H1 (cell line): ENCODE results near the gene KLHL21. TPM values are rescaled to one million over a fixed set of nuclear protein-coding genes. Genes with fewer than 3 reads are reported as not detected.

Experiments
- CTCF ChIA-PET: fragments of 300-600 bp; sonication (Branson Sonifier 250); formaldehyde crosslinking; loops from one replicate; lab custom pipeline; 2021; ENCODE audit not compliant: partially characterized antibody; lab: Charles Lee
- POLR2A ChIA-PET: fragments of 300-600 bp; sonication (Branson Sonifier 250); formaldehyde crosslinking; loops from one replicate; lab custom pipeline; 2021; ENCODE audit warnings: inconsistent platforms; ENCODE audit not compliant: partially characterized antibody; lab: Charles Lee
- DNase-seq, 2 experiments: peaks; one replicate each; pipeline versions ENCODE4 v3.0.0 to v3.0.0-alpha.2; 2010 to 2022; ENCODE audit warnings: low spot score in 2 of 2, low read depth in 1 of 2, mixed read lengths in 1 of 2
- FAIRE-seq: peaks from 2 replicates; lab custom pipeline; 2011; peaks lifted over from hg19 to GRCh38; lab: Jason Lieb, UNC
- H2AFZ ChIP-seq: 2 replicates; pipeline ENCODE4 v1.8.1; 2012; ENCODE audit warnings: low read length, inconsistent platforms
- H2AK5ac ChIP-seq: 2 replicates; pipeline ENCODE4 v1.6.1; 2013; ENCODE audit warnings: low read depth, low read length
- H2BK120ac ChIP-seq: replicated peaks from 2 replicates; pipeline ENCODE3; 2013; ENCODE audit warnings: low read depth, low read length, inconsistent platforms
- H2BK12ac ChIP-seq: 2 replicates; pipeline ENCODE4 v1.6.1; 2013; ENCODE audit warnings: low read depth, low read length
- H2BK15ac ChIP-seq: 2 replicates; pipeline ENCODE4 v1.6.1; 2013; ENCODE audit warnings: low read length
- H2BK20ac ChIP-seq: 2 replicates; pipeline ENCODE4 v1.6.1; 2013; ENCODE audit warnings: low read length
- H2BK5ac ChIP-seq: 2 replicates; pipeline ENCODE4 v1.6.1; 2013; ENCODE audit warnings: low read depth, low read length
- H3K14ac ChIP-seq: 2 replicates; pipeline ENCODE4 v1.6.1; 2013; ENCODE audit warnings: inconsistent platforms; ENCODE audit not compliant: insufficient read length
- H3K18ac ChIP-seq: 2 replicates; pipeline ENCODE4 v1.6.1; 2013; ENCODE audit warnings: low read length; ENCODE audit errors: extremely low read depth
- H3K23ac ChIP-seq: 2 replicates; pipeline ENCODE4 v1.6.1; 2013; ENCODE audit warnings: inconsistent platforms; ENCODE audit not compliant: insufficient read length
- H3K23me2 ChIP-seq: 2 replicates; pipeline ENCODE4 v1.6.1; 2013; ENCODE audit warnings: low read depth, low read length
- H3K27ac ChIP-seq: 2 replicates; pipeline ENCODE4 v1.6.1; 2011; ENCODE audit warnings: low read depth, low read length, inconsistent platforms
- H3K27me3 ChIP-seq, 4 experiments: replicated peaks in 1 of 4; 1 replicate in 1 of 4; 2 replicates in 3 of 4; pipeline versions ENCODE4 v1.6.1 to v1.8.1; 2011 to 2013; ENCODE audit warnings: low read length in 3 of 4, mild to moderate bottlenecking in 3 of 4, inconsistent platforms in 2 of 4, mixed read lengths in 2 of 4, moderate library complexity in 1 of 4; ENCODE audit not compliant: control insufficient read depth in 3 of 4, insufficient read depth in 3 of 4; ENCODE audit errors: extremely low read depth in 1 of 4
- H3K36me3 ChIP-seq, 4 experiments: 2 replicates each; pipeline versions ENCODE4 v1.6.1 to v1.8.1; 2011 to 2013; ENCODE audit warnings: mild to moderate bottlenecking in 4 of 4, low read length in 3 of 4, moderate library complexity in 2 of 4, control low read depth in 1 of 4, inconsistent platforms in 1 of 4; ENCODE audit not compliant: insufficient read depth in 4 of 4, control insufficient read depth in 2 of 4
- H3K4ac ChIP-seq: replicated peaks from 2 replicates; pipeline ENCODE3; 2013; ENCODE audit warnings: low read length, low read depth, mixed read lengths, inconsistent platforms; ENCODE audit not compliant: insufficient read length
- H3K4me1 ChIP-seq, 4 experiments: replicated peaks in 1 of 4; 1 replicate in 1 of 4; 2 replicates in 3 of 4; pipeline versions ENCODE4 v1.6.1 to v1.8.1; 2011 to 2013; ENCODE audit warnings: low read length in 3 of 4, inconsistent platforms in 2 of 4, mixed read lengths in 1 of 4; ENCODE audit not compliant: insufficient read depth in 4 of 4, control insufficient read depth in 3 of 4
- H3K4me2 ChIP-seq, 2 experiments: 2 replicates each; pipeline versions ENCODE4 v1.6.1 to v1.8.1; 2011 to 2013; ENCODE audit warnings: low read depth in 2 of 2, low read length in 2 of 2, control low read depth in 1 of 2, inconsistent platforms in 1 of 2, mild to moderate bottlenecking in 1 of 2; ENCODE audit not compliant: insufficient read depth in 1 of 2
- H3K4me3 ChIP-seq, 4 experiments: fragments of 200-600, 300-600 bp in 1 of 4; sonication (generic), shearing (Covaris generic), sonication (Bioruptor Twin) in 1 of 4; 2 replicates each; pipeline versions ENCODE4 v1.5.1 to v1.8.1; 2011 to 2016; ENCODE audit warnings: low read length in 4 of 4, low read depth in 3 of 4, control low read depth in 2 of 4, inconsistent platforms in 2 of 4, mild to moderate bottlenecking in 2 of 4, mixed read lengths in 1 of 4, moderate library complexity in 1 of 4; ENCODE audit not compliant: insufficient read depth in 2 of 4; ENCODE audit errors: extremely low read depth in 1 of 4
- H3K56ac ChIP-seq: replicated peaks from 2 replicates; pipeline ENCODE3; 2013; ENCODE audit warnings: low read depth, mild to moderate bottlenecking, mixed read lengths, low read length, inconsistent platforms; ENCODE audit not compliant: insufficient read length
- H3K79me1 ChIP-seq: 2 replicates; pipeline ENCODE4 v1.6.1; 2013; ENCODE audit warnings: low read depth, low read length, control low read depth
- H3K79me2 ChIP-seq, 2 experiments: 2 replicates each; pipeline versions ENCODE4 v1.6.1 to v1.8.1; 2012 to 2013; ENCODE audit warnings: low read length in 2 of 2, mild to moderate bottlenecking in 2 of 2, inconsistent platforms in 1 of 2; ENCODE audit not compliant: insufficient read depth in 2 of 2, control insufficient read depth in 1 of 2
- H3K9ac ChIP-seq, 4 experiments: replicated peaks in 1 of 4; 1 replicate in 1 of 4; 2 replicates in 3 of 4; pipeline versions ENCODE4 v1.6.1 to v1.8.1; 2011 to 2013; ENCODE audit warnings: low read depth in 3 of 4, low read length in 3 of 4, control low read depth in 2 of 4, mild to moderate bottlenecking in 2 of 4, moderate library complexity in 2 of 4, inconsistent platforms in 1 of 4; ENCODE audit errors: extremely low read depth in 1 of 4
- H3K9me3 ChIP-seq, 2 experiments: 2 replicates each; pipeline versions ENCODE4 v1.6.1 to v1.8.1; 2012 to 2013; ENCODE audit warnings: mild to moderate bottlenecking in 2 of 2, moderate library complexity in 2 of 2, control low read depth in 1 of 2, inconsistent platforms in 1 of 2, low read depth in 1 of 2, low read length in 1 of 2, mixed read lengths in 1 of 2; ENCODE audit not compliant: insufficient read depth in 2 of 2
- H4K20me1 ChIP-seq, 2 experiments: replicated peaks in 1 of 2; 2 replicates each; pipeline versions ENCODE3 to v1.8.1; 2011 to 2013; ENCODE audit warnings: inconsistent platforms in 2 of 2, low read length in 2 of 2, mild to moderate bottlenecking in 1 of 2; ENCODE audit not compliant: insufficient read depth in 2 of 2, control insufficient read depth in 1 of 2
- H4K5ac ChIP-seq: 2 replicates; pipeline ENCODE4 v1.6.1; 2013; ENCODE audit warnings: low read length, low read depth, mixed read lengths, inconsistent platforms; ENCODE audit not compliant: insufficient read length
- H4K8ac ChIP-seq: 2 replicates; pipeline ENCODE4 v1.8.0; 2013; ENCODE audit warnings: mild to moderate bottlenecking, moderate library complexity, low read length, inconsistent platforms; ENCODE audit not compliant: insufficient read depth; ENCODE audit errors: extremely low read depth
- H4K91ac ChIP-seq: replicated peaks from 2 replicates; pipeline ENCODE3; 2013; ENCODE audit warnings: low read length, mixed read lengths, inconsistent platforms; ENCODE audit not compliant: insufficient read length
- BCL11A ChIP-seq, 2 experiments: IDR thresholded peaks; one replicate each; pipeline ENCODE4 v1.6.1; 2011; ENCODE audit warnings: low read depth in 2 of 2, low read length in 2 of 2, mild to moderate bottlenecking in 2 of 2
- CHD1 ChIP-seq: IDR thresholded peaks from 2 replicates; pipeline ENCODE4 v1.6.1; 2012; ENCODE audit warnings: low read depth, low read length, improper control_type of control experiment
- EGR1 ChIP-seq: IDR thresholded peaks from 2 replicates; pipeline ENCODE4 v1.6.1; 2011; ENCODE audit warnings: low read depth, low read length, borderline replicate concordance
- HDAC6 ChIP-seq: IDR thresholded peaks from one replicate; pipeline ENCODE4 v1.7.1; 2012; ENCODE audit warnings: low read depth, mild to moderate bottlenecking, inconsistent platforms, low read length, moderate library complexity
- JUND ChIP-seq: IDR thresholded peaks from 2 replicates; pipeline ENCODE4 v1.6.1; 2011; ENCODE audit warnings: mild to moderate bottlenecking, improper control_type of control experiment, low read length
- KDM5A ChIP-seq: fragments of 200-600 bp; IDR thresholded peaks from 2 replicates; pipeline ENCODE4 v1.7.1; 2012; ENCODE audit warnings: mild to moderate bottlenecking, low read length, inconsistent platforms, mixed read lengths
- MAFK ChIP-seq: IDR thresholded peaks from 2 replicates; pipeline ENCODE4 v1.6.1; 2012; ENCODE audit warnings: low read depth, mild to moderate bottlenecking, improper control_type of control experiment, low read length
- NANOG ChIP-seq: IDR thresholded peaks from 2 replicates; pipeline ENCODE4 v1.6.1; 2011; ENCODE audit warnings: low read length, low read depth, mild to moderate bottlenecking, inconsistent platforms; ENCODE audit not compliant: insufficient read depth, poor library complexity, severe bottlenecking
- NRF1 ChIP-seq: IDR thresholded peaks from 2 replicates; pipeline ENCODE4 v1.6.1; 2011; ENCODE audit warnings: mild to moderate bottlenecking, low read depth, low read length, improper control_type of control experiment
- POLR2A ChIP-seq, 2 experiments: IDR thresholded peaks; 1 replicate in 1 of 2; 2 replicates in 1 of 2; pipeline ENCODE4 v1.6.1; 2011; ENCODE audit warnings: low read depth in 2 of 2, low read length in 2 of 2, mild to moderate bottlenecking in 2 of 2; ENCODE audit errors: control extremely low read depth in 1 of 2
- POU5F1 ChIP-seq: IDR thresholded peaks from 2 replicates; pipeline ENCODE4 v1.6.1; 2011; ENCODE audit warnings: low read depth, mild to moderate bottlenecking, low read length, moderate library complexity
- SP2 ChIP-seq: IDR thresholded peaks from 2 replicates; pipeline ENCODE4 v1.6.1; 2012; ENCODE audit warnings: mild to moderate bottlenecking, low read length, inconsistent platforms
- SRF ChIP-seq: IDR thresholded peaks from 2 replicates; pipeline ENCODE4 v1.6.1; 2011; ENCODE audit warnings: mild to moderate bottlenecking, low read depth, low read length, moderate library complexity
- SUZ12 ChIP-seq: fragments of 200-600 bp; sonication (generic); IDR thresholded peaks from 2 replicates; pipeline ENCODE4 v1.6.1; 2012; ENCODE audit warnings: mild to moderate bottlenecking, inconsistent platforms, low read length, moderate library complexity, mixed read lengths
- TBP ChIP-seq: IDR thresholded peaks from 2 replicates; pipeline ENCODE4 v1.6.1; 2011; ENCODE audit warnings: low read depth, low read length, improper control_type of control experiment
- TEAD4 ChIP-seq: IDR thresholded peaks from 2 replicates; pipeline ENCODE4 v1.6.1; 2012; ENCODE audit warnings: low read depth, low read length, inconsistent platforms, mixed read lengths
- WGBS, 2 experiments: shearing (Covaris generic) in 1 of 2; methylation state at CpG; one replicate each; pipeline versions ENCODE4 v1.1.6 to v1.1.7; 2013 to 2015; ENCODE audit warnings: low lambda C conversion rate in 2 of 2, mixed read lengths in 2 of 2, inconsistent platforms in 1 of 2, low coverage in 1 of 2, missing lambda C conversion rate in 1 of 2; ENCODE audit not compliant: insufficient replicate concordance in 2 of 2, insufficient coverage in 1 of 2, insufficient read length in 1 of 2; ENCODE audit errors: extremely low coverage in 1 of 2, missing lambda C conversion rate in 1 of 2; 5-methylcytosine and 5-hydroxymethylcytosine counted together
- polyA plus RNA-seq, 7 experiments: library from polyadenylated mRNA; depleted of rRNA in 3 of 7; stranded (reverse) in 5 of 7; unstranded in 2 of 7; fragments of >200 nt in 5 of 7; fragments of 200-250 nt in 2 of 7; gene quantifications; 1 replicate in 5 of 7; 2 replicates in 1 of 7; 4 replicates in 1 of 7; pipeline versions ENCODE4 v1.2.1 to v1.2.3, GENCODE V29; 2011 to 2013; ENCODE audit warnings: missing spikeins in 2 of 7, mixed read lengths in 2 of 7
- total RNA-seq: library from RNA; stranded (reverse); fragmentation: NEBNext Ultra II Directional; extraction: Animal tissue kit (Norgen Biotek cat#: 25700); gene quantifications from 2 replicates; pipeline ENCODE4 v1.2.1, GENCODE V29; 2021

KLHL21 gene
- total and polyA plus RNA-seq, 2 of the 8 experiments (the other 6 are each of a cell fraction or from before 2014, with no cell fraction given) = 11.9 to 22.3 TPM

DNA sequence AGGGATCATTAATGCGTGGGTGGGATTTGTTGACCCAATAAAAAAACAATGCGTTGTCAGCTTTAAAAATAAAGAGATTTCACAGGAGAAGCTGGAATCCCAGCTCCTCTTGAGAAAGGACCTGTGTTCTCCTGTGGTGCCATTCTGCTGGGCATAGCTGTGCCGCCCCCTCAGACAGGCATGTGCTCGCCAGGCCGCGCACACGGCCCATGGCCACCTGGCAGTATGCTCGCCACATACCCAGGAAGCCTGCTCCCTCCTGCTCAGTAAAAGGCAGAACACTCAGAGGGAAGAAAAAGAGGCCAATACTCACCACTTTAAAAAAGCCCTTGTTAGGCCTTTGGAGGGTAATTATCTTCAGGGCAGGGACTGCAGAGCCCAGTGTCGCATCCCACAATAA, 35.1 kb upstream of the KLHL21 start:
- POLR2A ChIA-PET = interaction anchor here (1.4 kb wide), 1 partner anchor 17 kb away, joined by 3 read pairs; no protein-coding TSS in a partner anchor
- H3K14ac ChIP-seq = no peak overlapping the region
- H3K23ac ChIP-seq = no peak overlapping the region
- H3K79me1 ChIP-seq = no peaks in the 10 kb centered on the region
- no peaks in the 10 kb centered on the region for H3K27me3 ChIP-seq
- H4K8ac ChIP-seq = no peak overlapping the region
- CTCF ChIA-PET = interaction anchor here (1.0 to 3.1 kb wide), 7 partner anchors 9 to 124 kb away, joined by 3 to 28 read pairs (median 4); no protein-coding TSS in a partner anchor
- no peak overlapping the region for H3K18ac ChIP-seq
- FAIRE-seq (no peak), DNase-seq (no peak)
- no peak overlapping the region for H2BK5ac ChIP-seq
- no peak overlapping the region for H2AFZ ChIP-seq
- no peak overlapping the region for H2BK15ac ChIP-seq
- H3K56ac ChIP-seq = no peak overlapping the region
- peaks cover 31 to 70% (median 57%) of the 10 kb centered on the region in 4 experiments for H3K36me3 ChIP-seq
- no peak overlapping the region for H2BK20ac ChIP-seq
- no peak overlapping the region for H3K4me2 ChIP-seq
- H2AK5ac ChIP-seq = no peak overlapping the region
- 89% methylated on average over 8 of the region's 9 CpGs; no CpG with 5 or more reads in 1 of the 2 experiments for WGBS, 2 experiments
- H4K20me1 ChIP-seq = peaks cover 6 to 9% of the 10 kb centered on the region in 2 experiments
- H2BK120ac ChIP-seq = no peak overlapping the region
- H3K4me1 ChIP-seq = no peaks in the 10 kb centered on the region
- H2BK12ac ChIP-seq = no peak overlapping the region
- H3K79me2 ChIP-seq = no peaks in the 10 kb centered on the region
- H3K27ac ChIP-seq = no peak overlapping the region
- no peak overlapping the region for H4K91ac ChIP-seq
- no peak overlapping the region for H3K4ac ChIP-seq
- no peak overlapping the region for H4K5ac ChIP-seq
- no peaks in the 10 kb centered on the region for H3K9me3 ChIP-seq
- H3K23me2 ChIP-seq = no peaks in the 10 kb centered on the region
- H3K9ac ChIP-seq = no peak overlapping the region
- no peak overlapping the region for H3K4me3 ChIP-seq
- no peak for TF ChIP-seq KDM5A
- no peak for TF ChIP-seq SP2
- TF ChIP-seq HDAC6 = no peak
- no peak for TF ChIP-seq EGR1
- TF ChIP-seq NANOG = no peak
- no peak for TF ChIP-seq MAFK
- no peak for TF ChIP-seq CHD1
- TF ChIP-seq TEAD4 = no peak
- no peak for TF ChIP-seq BCL11A (IDR thresholded peaks at IDR 0.05; ENCODE audit: low read depth in 2 of 2, low read length in 2 of 2)
- TF ChIP-seq NRF1 = no peak
- TF ChIP-seq POLR2A (IDR thresholded peaks at IDR 0.05; ENCODE audit: control extremely low read depth in 1 of 2, low read depth in 2 of 2, low read length in 2 of 2) = no peak
- no peak for TF ChIP-seq JUND
- TF ChIP-seq SUZ12 = no peak
- no peak for TF ChIP-seq SRF
- no peak for TF ChIP-seq POU5F1
- no peak for TF ChIP-seq TBP
